Measurements from ENCODE around the gene EHF.
"Not testable (repeated sequence)": the region's sequence is repeated elsewhere in the genome, so short reads cannot be mapped to it uniquely, and the experiment has no call there.

EHF gene

GRCh38 chr11:34665077-34665835 lies 44.4 kb downstream of the EHF start:
- no peak for DNase-seq (ENCODE audit: low read depth in 2 of 3, low spot score in 2 of 3)

- no peak for DNase-seq (ENCODE audit: low read depth in 2 of 3, low spot score in 2 of 3)
These were observed 47.1 kb downstream of the EHF start for GRCh38 chr11:34667810-34668582.

- no peak for DNase-seq (ENCODE audit: low read depth in 2 of 3, low spot score in 2 of 3)
These were observed 47.7 kb downstream of the EHF start for GRCh38 chr11:34668583-34669053.

GRCh38 chr11:34669458-34669857 lies 48.6 kb downstream of the EHF start:
- no peak for DNase-seq (ENCODE audit: low read depth in 2 of 3, low spot score in 2 of 3)

GRCh38 chr11:34671117-34671516 lies 50.2 kb downstream of the EHF start:
- no peak for DNase-seq (ENCODE audit: low read depth in 2 of 3, low spot score in 2 of 3)

- no peak for DNase-seq (ENCODE audit: low read depth in 2 of 3, low spot score in 2 of 3)
These were observed 51.1 kb downstream of the EHF start for GRCh38 chr11:34671946-34672345.

GRCh38 chr11:34674038-34674437 lies 53.1 kb downstream of the EHF start:
- no peak for DNase-seq (ENCODE audit: low read depth in 2 of 3, low spot score in 2 of 3)

GRCh38 chr11:34676227-34676626 lies 55.3 kb downstream of the EHF start:
- no peak for DNase-seq (ENCODE audit: low read depth in 2 of 3, low spot score in 2 of 3)

GRCh38 chr11:34679681-34680080 lies 58.8 kb downstream of the EHF start:
- DNase-seq (ENCODE audit: low read depth in 2 of 3, low spot score in 2 of 3): no peak

GRCh38 chr11:34680206-34680605 lies 59.3 kb downstream of the EHF start:
- DNase-seq (ENCODE audit: low read depth in 2 of 3, low spot score in 2 of 3): no peak

GRCh38 chr11:34680918-34681586 lies 60.2 kb downstream of the EHF start:
- no peak for DNase-seq (ENCODE audit: low read depth in 2 of 3, low spot score in 2 of 3)

- DNase-seq (ENCODE audit: low read depth in 2 of 3, low spot score in 2 of 3): no peak
These were observed 61.9 kb downstream of the EHF start for GRCh38 chr11:34682825-34683224.

- no peak for DNase-seq (ENCODE audit: low read depth in 2 of 3, low spot score in 2 of 3)
These were observed 62.5 kb downstream of the EHF start for GRCh38 chr11:34683396-34683795.

- DNase-seq (ENCODE audit: low read depth in 2 of 3, low spot score in 2 of 3): no peak
These were observed 65.0 kb downstream of the EHF start for GRCh38 chr11:34685864-34686263.

GRCh38 chr11:34692299-34692698 lies 71.4 kb downstream of the EHF start:
- not testable (repeated sequence) for DNase-seq (ENCODE audit: low read depth in 2 of 3, low spot score in 2 of 3)

GRCh38 chr11:34696862-34697261 lies 76.0 kb downstream of the EHF start:
- no peak for DNase-seq (ENCODE audit: low read depth in 2 of 3, low spot score in 2 of 3)

- DNase-seq (ENCODE audit: low read depth in 2 of 3, low spot score in 2 of 3): no peak
These were observed 86.0 kb downstream of the EHF start for GRCh38 chr11:34706709-34707461.

GRCh38 chr11:34707462-34707840 lies 86.6 kb downstream of the EHF start:
- DNase-seq (ENCODE audit: low read depth in 2 of 3, low spot score in 2 of 3): no peak
